ENCODE results near the gene IGF2BP2.

Gene IGF2BP2

GRCh38 chr3:185764980-185765370 lies 59.9 kb downstream of the IGF2BP2 start:
- no peak for DNase-seq (ENCODE audit: low read depth)

GRCh38 chr3:185764163-185764979 lies 60.5 kb downstream of the IGF2BP2 start:
- no peak for DNase-seq (ENCODE audit: low read depth)

GRCh38 chr3:185763347-185764005 lies 61.4 kb downstream of the IGF2BP2 start:
- no peak for DNase-seq (ENCODE audit: low read depth)

GRCh38 chr3:185760550-185760949 lies 64.3 kb downstream of the IGF2BP2 start:
- no peak for DNase-seq (ENCODE audit: low read depth)

- DNase-seq (ENCODE audit: low read depth) = no peak
These were observed 64.8 kb downstream of the IGF2BP2 start for GRCh38 chr3:185760088-185760487.

GRCh38 chr3:185759512-185759911 lies 65.3 kb downstream of the IGF2BP2 start:
- no peak for DNase-seq (ENCODE audit: low read depth)

GRCh38 chr3:185758912-185759311 lies 65.9 kb downstream of the IGF2BP2 start:
- DNase-seq (ENCODE audit: low read depth) = no peak

GRCh38 chr3:185757176-185757575 lies 67.7 kb downstream of the IGF2BP2 start:
- no peak for DNase-seq (ENCODE audit: low read depth)

- no peak for DNase-seq (ENCODE audit: low read depth)
These were observed 68.4 kb downstream of the IGF2BP2 start for GRCh38 chr3:185756477-185756876.

GRCh38 chr3:185754920-185755319 lies 69.9 kb downstream of the IGF2BP2 start:
- DNase-seq (ENCODE audit: low read depth) = no peak

GRCh38 chr3:185753354-185753753 lies 71.5 kb downstream of the IGF2BP2 start:
- no peak for DNase-seq (ENCODE audit: low read depth)

- DNase-seq (ENCODE audit: low read depth) = no peak
These were observed 74.1 kb downstream of the IGF2BP2 start for GRCh38 chr3:185750702-185751101.

GRCh38 chr3:185750015-185750414 lies 74.8 kb downstream of the IGF2BP2 start:
- no peak for DNase-seq (ENCODE audit: low read depth)

GRCh38 chr3:185746470-185746869 lies 78.4 kb downstream of the IGF2BP2 start:
- no peak for DNase-seq (ENCODE audit: low read depth)

- no peak for DNase-seq (ENCODE audit: low read depth)
These were observed 79.6 kb downstream of the IGF2BP2 start for GRCh38 chr3:185744997-185745843.

GRCh38 chr3:185741586-185741985 lies 83.3 kb downstream of the IGF2BP2 start:
- DNase-seq (ENCODE audit: low read depth) = no peak

- DNase-seq (ENCODE audit: low read depth) = no peak
These were observed 84.7 kb downstream of the IGF2BP2 start for GRCh38 chr3:185740133-185740532.

- DNase-seq (ENCODE audit: low read depth) = no peak
These were observed 85.6 kb downstream of the IGF2BP2 start for GRCh38 chr3:185739264-185739701.

GRCh38 chr3:185737740-185738680 lies 86.8 kb downstream of the IGF2BP2 start:
- DNase-seq (ENCODE audit: low read depth) = no peak

- no peak for DNase-seq (ENCODE audit: low read depth)
These were observed 87.8 kb downstream of the IGF2BP2 start for GRCh38 chr3:185737020-185737419.

- DNase-seq (ENCODE audit: low read depth) = no peak
These were observed 90.1 kb downstream of the IGF2BP2 start for GRCh38 chr3:185734725-185735096.

Measured in activated T-cell treated with anti-CD3 and anti-CD28 coated beads for 1 hour (primary cell).